Measurements from ENCODE around the gene FMR1. TPM values are rescaled to one million over a fixed set of nuclear protein-coding genes. Genes with fewer than 3 reads are reported as not detected.
A peak's percentile ranks its signal among the peaks of the same experiment; 100 is the strongest.

FMR1 gene
- 10 to 100 TPM in 2 of 3 donors, 1 to 10 TPM in 1; 7.8 to 22.2 (median 11.6) TPM for polyA plus RNA-seq

DNA sequence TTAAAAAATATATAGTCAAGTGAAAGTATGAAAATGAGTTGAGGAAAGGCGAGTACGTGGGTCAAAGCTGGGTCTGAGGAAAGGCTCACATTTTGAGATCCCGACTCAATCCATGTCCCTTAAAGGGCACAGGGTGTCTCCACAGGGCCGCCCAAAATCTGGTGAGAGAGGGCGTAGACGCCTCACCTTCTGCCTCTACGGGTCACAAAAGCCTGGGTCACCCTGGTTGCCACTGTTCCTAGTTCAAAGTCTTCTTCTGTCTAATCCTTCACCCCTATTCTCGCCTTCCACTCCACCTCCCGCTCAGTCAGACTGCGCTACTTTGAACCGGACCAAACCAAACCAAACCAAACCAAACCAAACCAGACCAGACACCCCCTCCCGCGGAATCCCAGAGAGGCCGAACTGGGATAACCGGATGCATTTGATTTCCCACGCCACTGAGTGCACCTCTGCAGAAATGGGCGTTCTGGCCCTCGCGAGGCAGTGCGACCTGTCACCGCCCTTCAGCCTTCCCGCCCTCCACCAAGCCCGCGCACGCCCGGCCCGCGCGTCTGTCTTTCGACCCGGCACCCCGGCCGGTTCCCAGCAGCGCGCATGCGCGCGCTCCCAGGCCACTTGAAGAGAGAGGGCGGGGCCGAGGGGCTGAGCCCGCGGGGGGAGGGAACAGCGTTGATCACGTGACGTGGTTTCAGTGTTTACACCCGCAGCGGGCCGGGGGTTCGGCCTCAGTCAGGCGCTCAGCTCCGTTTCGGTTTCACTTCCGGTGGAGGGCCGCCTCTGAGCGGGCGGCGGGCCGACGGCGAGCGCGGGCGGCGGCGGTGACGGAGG lies at the start of gene FMR1:
Gene FMR1 (plus strand): TSS at position 728 of the 831 bp plus-strand sequence. CDS start 261 bp downstream, outside the sequence.
- WGBS, 3 donors: 8 to 39% (median 9%) methylated on average over 34 to 63 of the region's 66 CpGs

GRCh38 chrX:147875866-147876596 lies 35.7 kb upstream of the FMR1 start:
- no peak overlapping the region for H3K27ac ChIP-seq (ENCODE audit: low read depth, low read length)
- WGBS, 3 donors: 58 to 79% (median 76%) methylated on average over 7 of the region's 7 CpGs

More for the DNA sequence above, at the start of gene FMR1:
- peak within 1 kb of the TSS; percentile 42 for H3K27ac ChIP-seq (ENCODE audit: low read depth, low read length)

DNA sequence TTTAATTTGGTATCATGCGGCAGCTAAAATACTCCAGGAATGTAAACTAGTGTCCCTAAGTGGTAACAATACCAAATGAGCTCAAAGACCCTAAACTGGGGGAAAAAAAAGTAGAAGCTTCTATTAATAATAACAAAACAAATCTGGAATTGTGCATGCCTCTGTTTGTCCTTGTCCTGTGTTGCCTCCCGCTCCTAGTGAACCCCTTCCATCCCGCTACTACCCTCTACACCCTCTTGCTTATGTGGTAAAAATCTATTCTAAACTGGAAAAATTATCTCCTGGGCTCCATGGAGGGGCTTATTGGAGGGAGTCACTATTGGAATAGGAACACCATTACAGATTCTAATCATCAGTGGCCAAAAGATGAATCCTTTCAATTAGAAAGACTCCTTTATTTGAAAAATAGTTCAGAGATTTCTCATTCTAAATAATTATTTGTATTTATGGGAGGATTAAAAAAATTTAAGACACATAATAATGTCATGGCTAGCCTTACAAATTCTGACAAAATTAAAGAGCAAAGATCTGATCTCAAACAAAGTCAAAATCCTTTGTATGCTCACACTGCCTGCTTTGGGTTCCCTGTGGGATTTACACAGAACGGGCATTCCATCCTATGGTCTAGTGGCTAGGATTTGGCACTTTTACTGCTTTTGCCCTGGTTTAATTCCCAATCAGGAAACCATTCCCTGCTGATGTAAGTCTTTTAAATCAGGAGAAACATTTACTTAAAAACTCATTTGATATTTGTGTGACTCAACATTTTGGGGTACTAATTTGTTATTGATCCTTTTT lies 34.7 kb upstream of the FMR1 start:
- no peak overlapping the region for H3K27ac ChIP-seq (ENCODE audit: low read depth, low read length)
- WGBS, 3 donors: 84 to 86% (median 85%) methylated on average over 4 of the region's 4 CpGs

GRCh38 chrX:147877726-147878125 lies 34.0 kb upstream of the FMR1 start:
- H3K27ac ChIP-seq (ENCODE audit: low read depth, low read length): no peak overlapping the region
- WGBS, 3 donors: 71 to 84% (median 77%) methylated on average over 5 of the region's 5 CpGs

DNA sequence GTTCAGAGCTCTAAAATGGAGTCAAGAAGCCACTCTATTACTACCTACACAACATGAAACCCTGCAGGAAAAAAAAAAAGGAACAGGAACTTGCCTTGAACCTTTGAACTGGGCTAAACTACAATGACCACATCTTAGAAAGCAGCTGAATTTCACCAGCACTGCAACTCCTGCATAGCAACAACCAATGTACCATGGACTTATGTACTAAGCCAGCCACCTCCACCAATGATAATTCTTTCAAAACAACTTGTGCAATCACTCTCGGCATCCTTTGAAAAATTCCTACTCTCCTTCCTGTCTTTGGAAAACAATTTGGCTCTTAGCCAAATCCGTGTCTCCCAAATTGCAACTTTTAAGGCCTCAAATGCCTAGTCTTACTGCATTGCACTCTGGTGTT lies 26.8 kb upstream of the FMR1 start:
- WGBS, 3 donors: 20 to 32% (median 29%) methylated on average over 2 of the region's 2 CpGs
- H3K27ac ChIP-seq (ENCODE audit: low read depth, low read length): no peak overlapping the region

- H3K27ac ChIP-seq (ENCODE audit: low read depth, low read length): no peak overlapping the region
- 10 to 67% (median 35%) methylated on average over 1 of the region's 1 CpG for WGBS, 3 donors
These were observed 21.0 kb upstream of the FMR1 start for GRCh38 chrX:147890756-147891155.

DNA sequence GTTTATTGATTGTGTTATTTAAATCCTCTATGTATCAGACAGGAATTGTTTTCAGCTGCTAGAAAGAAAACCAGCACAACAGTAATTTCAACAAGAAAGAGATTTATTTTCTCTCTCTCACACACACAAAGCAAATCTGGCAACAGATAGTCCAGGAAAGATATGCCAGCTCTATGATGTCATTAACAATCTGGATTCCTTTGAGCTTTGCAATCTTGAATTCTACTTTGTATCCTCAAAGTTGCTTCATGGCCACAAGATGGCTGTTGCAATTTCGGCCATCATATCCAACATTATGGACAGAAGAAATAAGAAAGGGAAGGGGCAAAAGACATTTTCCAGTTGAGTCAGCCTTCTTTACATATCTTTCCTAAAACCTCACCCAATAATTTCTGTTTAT lies 19.8 kb upstream of the FMR1 start:
- 59 to 90% (median 69%) methylated on average over 1 of the region's 1 CpG for WGBS, 3 donors
- no peak overlapping the region for H3K27ac ChIP-seq (ENCODE audit: low read depth, low read length)

DNA sequence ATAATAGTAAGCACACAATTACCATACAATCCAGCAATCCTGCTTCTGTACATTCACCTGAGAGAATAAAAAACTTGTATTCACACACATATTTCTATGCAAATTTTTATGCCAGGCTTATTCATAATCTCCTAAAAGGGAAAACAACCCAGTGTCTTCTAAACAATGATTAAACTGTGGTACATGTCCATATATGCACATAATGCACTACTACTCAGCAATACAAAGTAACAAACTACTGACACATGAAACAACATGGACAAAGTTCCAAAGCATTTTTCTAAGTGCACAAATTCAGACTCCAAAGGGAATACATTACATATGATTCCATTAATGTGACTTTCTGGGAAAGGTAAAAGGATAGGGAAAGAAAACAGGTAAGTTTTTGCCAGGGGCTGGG lies 18.0 kb upstream of the FMR1 start:
- H3K27ac ChIP-seq (ENCODE audit: low read depth, low read length): no peak overlapping the region

GRCh38 chrX:147894366-147894963 lies 17.3 kb upstream of the FMR1 start:
- H3K27ac ChIP-seq (ENCODE audit: low read depth, low read length): no peak overlapping the region
- WGBS, 3 donors: 24 to 56% (median 54%) methylated on average over 4 of the region's 4 CpGs

DNA sequence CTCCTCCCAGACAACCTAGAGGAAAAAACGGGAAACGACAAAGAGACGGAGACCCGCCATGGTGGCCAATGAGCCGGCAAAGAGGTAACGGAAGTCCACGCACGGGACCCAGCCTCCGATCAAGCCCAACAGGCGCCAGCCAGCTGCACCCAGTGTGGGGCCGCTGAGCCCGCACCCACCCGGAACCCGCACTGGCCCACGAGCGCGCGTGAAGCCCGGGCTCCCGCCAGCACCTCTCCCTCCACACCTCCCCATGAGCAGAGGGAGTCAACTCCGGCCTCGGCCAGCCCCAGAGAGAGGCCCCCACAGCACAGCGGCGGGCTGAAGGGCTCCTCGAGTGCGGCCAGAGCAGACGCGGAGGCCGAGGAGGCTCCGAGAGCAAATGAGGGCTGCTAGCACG lies 14.6 kb upstream of the FMR1 start:
- H3K27ac ChIP-seq (ENCODE audit: low read depth, low read length): no peak overlapping the region
- 92 to 98% (median 95%) methylated on average over 25 to 31 of the region's 31 CpGs for WGBS, 3 donors

- H3K27ac ChIP-seq (ENCODE audit: low read depth, low read length): no peak overlapping the region
- 43 to 84% (median 54%) methylated on average over 1 of the region's 1 CpG for WGBS, 3 donors
These were observed 12.8 kb upstream of the FMR1 start for GRCh38 chrX:147898951-147899350.

- no peak overlapping the region for H3K27ac ChIP-seq (ENCODE audit: low read depth, low read length)
- 71 to 88% (median 85%) methylated on average over 2 of the region's 2 CpGs for WGBS, 3 donors
These were observed 12.2 kb upstream of the FMR1 start for GRCh38 chrX:147899379-147900114.

DNA sequence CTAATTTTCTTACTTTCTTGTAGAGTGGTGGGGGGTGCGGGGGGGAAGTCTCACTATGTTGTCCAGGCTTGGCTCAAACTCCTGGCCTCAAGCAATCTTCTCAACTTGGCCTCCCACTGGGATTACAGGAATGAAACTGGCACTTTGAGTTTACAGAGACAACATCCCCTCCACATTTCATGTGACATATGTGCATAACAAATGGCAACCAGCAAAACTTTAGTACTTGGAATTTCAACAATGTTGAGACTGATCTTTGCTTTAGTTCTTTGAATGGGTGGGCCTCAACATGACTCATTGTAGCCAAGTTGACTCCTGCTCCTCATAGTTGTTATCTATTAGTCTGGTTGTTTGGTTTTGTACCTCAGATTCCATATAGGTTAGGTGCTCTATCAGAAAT lies 11.4 kb upstream of the FMR1 start:
- H3K27ac ChIP-seq (ENCODE audit: low read depth, low read length): no peak overlapping the region
- 57 to 100% (median 82%) methylated on average over 1 of the region's 1 CpG for WGBS, 3 donors

DNA sequence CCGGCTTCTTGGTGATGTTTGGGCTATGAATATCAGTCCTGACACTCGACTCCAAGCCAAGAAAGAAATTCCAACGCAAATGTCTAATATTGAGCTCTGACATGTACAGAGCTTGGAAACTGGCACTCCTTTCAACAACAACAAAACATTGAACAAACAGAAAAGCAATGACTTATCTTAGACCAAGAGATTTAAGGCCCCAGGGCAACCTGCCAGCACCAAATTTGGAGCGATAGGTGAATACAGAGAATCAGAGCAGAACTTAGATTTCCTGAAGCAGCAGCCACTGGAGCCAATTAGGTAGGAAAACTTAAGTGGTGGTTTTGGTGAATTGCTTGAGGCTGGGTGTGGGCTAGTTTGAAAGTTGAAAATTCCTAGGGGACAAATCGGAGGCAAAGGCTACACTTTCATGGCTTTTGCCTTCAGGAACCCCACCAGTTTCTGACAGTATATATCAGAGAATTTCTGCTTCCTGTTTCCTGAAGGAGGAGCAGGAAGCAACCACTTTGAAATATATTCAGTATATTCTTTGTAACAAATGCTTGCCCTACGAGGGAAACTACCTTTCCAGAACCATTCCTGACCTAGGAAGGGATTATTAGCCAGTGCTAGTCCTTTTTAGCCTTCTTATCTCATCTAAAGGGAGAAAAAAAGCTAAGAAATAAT lies 10.1 kb upstream of the FMR1 start:
- WGBS, 3 donors: 45 to 55% (median 47%) methylated on average over 6 of the region's 6 CpGs
- H3K27ac ChIP-seq (ENCODE audit: low read depth, low read length): no peak overlapping the region

GRCh38 chrX:147902270-147902669 lies 9.4 kb upstream of the FMR1 start:
- no peak overlapping the region for H3K27ac ChIP-seq (ENCODE audit: low read depth, low read length)
- 72 to 89% (median 88%) methylated on average over 2 of the region's 2 CpGs for WGBS, 3 donors

DNA sequence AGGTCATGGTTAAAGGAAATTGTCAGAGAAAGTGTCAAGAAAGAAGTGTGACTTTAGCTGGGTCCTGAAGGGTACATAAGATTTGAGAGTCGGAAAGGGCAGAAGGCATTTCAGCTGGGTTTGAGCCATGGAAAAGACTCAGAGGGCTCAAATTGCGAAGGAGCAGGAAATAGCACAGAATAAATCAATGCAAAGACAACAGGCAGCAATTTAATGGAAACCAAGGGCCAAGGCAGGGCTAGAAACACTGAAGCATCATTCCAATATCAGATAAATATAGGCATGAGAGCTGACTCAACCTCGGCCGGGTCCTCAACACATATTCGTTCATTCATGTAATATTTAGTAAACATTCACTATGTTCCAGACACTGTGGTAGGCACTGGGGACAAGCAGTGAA lies 3.6 kb upstream of the FMR1 start:
- 59 to 78% (median 64%) methylated on average over 5 of the region's 5 CpGs for WGBS, 3 donors
- H3K27ac ChIP-seq (ENCODE audit: low read depth, low read length): no peak overlapping the region

GRCh38 chrX:147910607-147911006 lies 1.1 kb upstream of the FMR1 start:
- 63 to 85% (median 83%) methylated on average over 9 of the region's 9 CpGs for WGBS, 3 donors
- H3K27ac ChIP-seq (ENCODE audit: low read depth, low read length): no peak overlapping the region
